ENCODE results near the gene MYH11.

Gene MYH11

GRCh38 chr16:15782573-15783365 lies 74.1 kb downstream of the MYH11 start:
- H3K9me3 ChIP-seq (ENCODE audit: insufficient read depth, low read depth, low read length) = no peaks in the 10 kb centered on the region
- no peaks in the 10 kb centered on the region for H3K36me3 ChIP-seq (ENCODE audit: insufficient read depth, low read depth, low read length)

GRCh38 chr16:15781650-15782049 lies 75.2 kb downstream of the MYH11 start:
- Histone ChIP-seq H3K4me1 (ENCODE audit: insufficient read depth, low read length) (no peaks in the 10 kb centered on the region), H3K36me3 (ENCODE audit: insufficient read depth, low read depth, low read length) (no peaks in the 10 kb centered on the region), H3K9ac (ENCODE audit: low read depth, low read length) (no peak overlapping the region), H3K27ac (ENCODE audit: low read length) (no peak overlapping the region), H3K4me3 (ENCODE audit: low read length) (no peak overlapping the region), H3K27me3 (ENCODE audit: insufficient read depth, low read length) (peaks cover 3% of the 10 kb centered on the region), H3K9me3 (ENCODE audit: insufficient read depth, low read depth, low read length) (no peaks in the 10 kb centered on the region)

More at GRCh38 chr16:15782573-15783365, 74.1 kb downstream of the MYH11 start:
- Histone ChIP-seq H3K4me1 (ENCODE audit: insufficient read depth, low read length) (no peaks in the 10 kb centered on the region), H3K27ac (ENCODE audit: low read length) (no peak overlapping the region), H3K4me3 (ENCODE audit: low read length) (no peak overlapping the region), H3K27me3 (ENCODE audit: insufficient read depth, low read length) (peaks cover 3% of the 10 kb centered on the region; the same call in 1 of the 2 replicates), H3K9ac (ENCODE audit: low read depth, low read length) (no peak overlapping the region)

GRCh38 chr16:15780805-15781204 lies 76.0 kb downstream of the MYH11 start:
- Histone ChIP-seq H3K27ac (ENCODE audit: low read length) (no peak overlapping the region), H3K9ac (ENCODE audit: low read depth, low read length) (no peak overlapping the region), H3K36me3 (ENCODE audit: insufficient read depth, low read depth, low read length) (no peaks in the 10 kb centered on the region)

GRCh38 chr16:15779664-15780351 lies 77.0 kb downstream of the MYH11 start:
- H3K36me3 ChIP-seq (ENCODE audit: insufficient read depth, low read depth, low read length) = no peaks in the 10 kb centered on the region
- H3K27ac ChIP-seq (ENCODE audit: low read length) = no peak overlapping the region
- no peaks in the 10 kb centered on the region for H3K9me3 ChIP-seq (ENCODE audit: insufficient read depth, low read depth, low read length)
- no peaks in the 10 kb centered on the region for H3K4me1 ChIP-seq (ENCODE audit: insufficient read depth, low read length)
- H3K27me3 ChIP-seq (ENCODE audit: insufficient read depth, low read length) = peaks cover 3% of the 10 kb centered on the region
- no peak overlapping the region for H3K4me3 ChIP-seq (ENCODE audit: low read length)
- H3K9ac ChIP-seq (ENCODE audit: low read depth, low read length) = no peak overlapping the region

More at GRCh38 chr16:15780805-15781204, 76.0 kb downstream of the MYH11 start:
- no peaks in the 10 kb centered on the region for H3K9me3 ChIP-seq (ENCODE audit: insufficient read depth, low read depth, low read length)
- H3K4me3 ChIP-seq (ENCODE audit: low read length) = no peak overlapping the region
- no peaks in the 10 kb centered on the region for H3K4me1 ChIP-seq (ENCODE audit: insufficient read depth, low read length)
- peaks cover 3% of the 10 kb centered on the region for H3K27me3 ChIP-seq (ENCODE audit: insufficient read depth, low read length)

GRCh38 chr16:15778999-15779614 lies 77.7 kb downstream of the MYH11 start:
- no peak overlapping the region for H3K4me3 ChIP-seq (ENCODE audit: low read length)
- no peak overlapping the region for H3K27ac ChIP-seq (ENCODE audit: low read length)
- H3K4me1 ChIP-seq (ENCODE audit: insufficient read depth, low read length) = no peaks in the 10 kb centered on the region
- no peaks in the 10 kb centered on the region for H3K9me3 ChIP-seq (ENCODE audit: insufficient read depth, low read depth, low read length)
- no peak overlapping the region for H3K9ac ChIP-seq (ENCODE audit: low read depth, low read length)
- H3K27me3 ChIP-seq (ENCODE audit: insufficient read depth, low read length) = peaks cover 3% of the 10 kb centered on the region
- H3K36me3 ChIP-seq (ENCODE audit: insufficient read depth, low read depth, low read length) = no peaks in the 10 kb centered on the region

GRCh38 chr16:15778204-15778743 lies 78.6 kb downstream of the MYH11 start:
- Histone ChIP-seq H3K27ac (ENCODE audit: low read length) (no peak overlapping the region), H3K9me3 (ENCODE audit: insufficient read depth, low read depth, low read length) (no peaks in the 10 kb centered on the region), H3K4me3 (ENCODE audit: low read length) (no peak overlapping the region), H3K9ac (ENCODE audit: low read depth, low read length) (no peak overlapping the region), H3K36me3 (ENCODE audit: insufficient read depth, low read depth, low read length) (no peaks in the 10 kb centered on the region), H3K27me3 (ENCODE audit: insufficient read depth, low read length) (peaks cover 3% of the 10 kb centered on the region), H3K4me1 (ENCODE audit: insufficient read depth, low read length) (no peaks in the 10 kb centered on the region)

- Histone ChIP-seq H3K9me3 (ENCODE audit: insufficient read depth, low read depth, low read length) (no peaks in the 10 kb centered on the region), H3K4me3 (ENCODE audit: low read length) (no peak overlapping the region), H3K27ac (ENCODE audit: low read length) (no peak overlapping the region), H3K27me3 (ENCODE audit: insufficient read depth, low read length) (peaks cover 3% of the 10 kb centered on the region), H3K4me1 (ENCODE audit: insufficient read depth, low read length) (no peaks in the 10 kb centered on the region), H3K9ac (ENCODE audit: low read depth, low read length) (no peak overlapping the region), H3K36me3 (ENCODE audit: insufficient read depth, low read depth, low read length) (no peaks in the 10 kb centered on the region)
Measured at GRCh38 chr16:15777533-15778203, 79.2 kb downstream of the MYH11 start.

GRCh38 chr16:15776572-15776971 lies 80.3 kb downstream of the MYH11 start:
- Histone ChIP-seq H3K27ac (ENCODE audit: low read length) (no peak overlapping the region), H3K4me1 (ENCODE audit: insufficient read depth, low read length) (no peaks in the 10 kb centered on the region), H3K27me3 (ENCODE audit: insufficient read depth, low read length) (peaks cover 3% of the 10 kb centered on the region), H3K36me3 (ENCODE audit: insufficient read depth, low read depth, low read length) (no peaks in the 10 kb centered on the region), H3K4me3 (ENCODE audit: low read length) (no peak overlapping the region), H3K9me3 (ENCODE audit: insufficient read depth, low read depth, low read length) (no peaks in the 10 kb centered on the region), H3K9ac (ENCODE audit: low read depth, low read length) (no peak overlapping the region)

GRCh38 chr16:15775663-15776304 lies 81.0 kb downstream of the MYH11 start:
- Histone ChIP-seq H3K36me3 (ENCODE audit: insufficient read depth, low read depth, low read length) (no peaks in the 10 kb centered on the region), H3K27ac (ENCODE audit: low read length) (no peak overlapping the region), H3K27me3 (ENCODE audit: insufficient read depth, low read length) (peaks cover 3% of the 10 kb centered on the region), H3K4me1 (ENCODE audit: insufficient read depth, low read length) (no peaks in the 10 kb centered on the region), H3K9ac (ENCODE audit: low read depth, low read length) (no peak overlapping the region), H3K9me3 (ENCODE audit: insufficient read depth, low read depth, low read length) (no peaks in the 10 kb centered on the region), H3K4me3 (ENCODE audit: low read length) (no peak overlapping the region)

GRCh38 chr16:15775209-15775608 lies 81.6 kb downstream of the MYH11 start:
- Histone ChIP-seq H3K4me1 (ENCODE audit: insufficient read depth, low read length) (no peaks in the 10 kb centered on the region), H3K9ac (ENCODE audit: low read depth, low read length) (no peak overlapping the region), H3K27me3 (ENCODE audit: insufficient read depth, low read length) (peaks cover 3% of the 10 kb centered on the region), H3K36me3 (ENCODE audit: insufficient read depth, low read depth, low read length) (no peaks in the 10 kb centered on the region), H3K4me3 (ENCODE audit: low read length) (no peak overlapping the region), H3K27ac (ENCODE audit: low read length) (no peak overlapping the region), H3K9me3 (ENCODE audit: insufficient read depth, low read depth, low read length) (no peaks in the 10 kb centered on the region)

GRCh38 chr16:15773968-15774367 lies 82.9 kb downstream of the MYH11 start:
- H3K27ac ChIP-seq (ENCODE audit: low read length) = no peak overlapping the region
- no peaks in the 10 kb centered on the region for H3K9me3 ChIP-seq (ENCODE audit: insufficient read depth, low read depth, low read length)
- H3K27me3 ChIP-seq (ENCODE audit: insufficient read depth, low read length) = peaks cover 3% of the 10 kb centered on the region
- H3K9ac ChIP-seq (ENCODE audit: low read depth, low read length) = no peak overlapping the region
- no peak overlapping the region for H3K4me3 ChIP-seq (ENCODE audit: low read length)
- H3K36me3 ChIP-seq (ENCODE audit: insufficient read depth, low read depth, low read length) = no peaks in the 10 kb centered on the region
- no peaks in the 10 kb centered on the region for H3K4me1 ChIP-seq (ENCODE audit: insufficient read depth, low read length)

Data from iPS-20b (cell line).